HEK293 (cell line): Measurements from ENCODE around the gene AKAP6.

ENCODE experiments used
- CTCF ChIA-PET: fragments of 350-600 bp; formaldehyde crosslinking; extraction: SDS; loops from one replicate; lab custom pipeline; 2021; ENCODE audit warnings: antibody characterized with exemption; lab: Yijun Ruan, JAX
- POLR2A ChIA-PET: fragments of 300-600 bp; formaldehyde crosslinking; extraction: SDS; loops from one replicate; lab custom pipeline; 2020; ENCODE audit warnings: antibody characterized with exemption, inconsistent platforms; lab: Yijun Ruan, JAX
- H3K27ac ChIP-seq: fragments of 200-500 bp; sonication (Bioruptor generic); 2 replicates; pipeline ENCODE4 v1.5.1; 2014; ENCODE audit warnings: low read depth, low read length, control low read depth, inconsistent platforms; ENCODE audit errors: extremely low read depth
- H3K36me3 ChIP-seq, 2 experiments: fragments of 200-500 bp in 1 of 2; sonication (Bioruptor generic) in 1 of 2; 1 replicate in 1 of 2; 2 replicates in 1 of 2; pipeline ENCODE4 v1.5.1; 2014 to 2017; ENCODE audit warnings: inconsistent platforms in 2 of 2, low read length in 2 of 2; ENCODE audit not compliant: control insufficient read depth in 2 of 2, insufficient read depth in 1 of 2
- H3K4me1 ChIP-seq: fragments of 200-500 bp; sonication (Bioruptor generic); 2 replicates; pipeline ENCODE4 v1.5.1; 2014; ENCODE audit warnings: mild to moderate bottlenecking, low read length, inconsistent platforms; ENCODE audit not compliant: control insufficient read depth, insufficient read depth
- H3K4me3 ChIP-seq: 2 replicates; pipeline ENCODE4 v1.5.1; 2011; ENCODE audit warnings: low read depth, mild to moderate bottlenecking, control low read depth, low read length, moderate library complexity
- H3K9me3 ChIP-seq: fragments of 200-500 bp; sonication (Bioruptor generic); 2 replicates; pipeline ENCODE4 v1.5.1; 2014; ENCODE audit warnings: low read depth, low read length, inconsistent platforms; ENCODE audit not compliant: control insufficient read depth, insufficient read depth
- GFI1B ChIP-seq: fragments of 450-650 bp; formaldehyde crosslinking; IDR thresholded peaks from 2 replicates; pipeline ENCODE4 v1.5.1; 2016; ENCODE audit warnings: missing biosample characterization, missing genetic modification characterization
- GLIS2 ChIP-seq: fragments of 450-650 bp; formaldehyde crosslinking; IDR thresholded peaks from 2 replicates; pipeline ENCODE4 v1.5.1; 2016; ENCODE audit warnings: missing biosample characterization, missing genetic modification characterization
- KLF8 ChIP-seq: fragments of 450-650 bp; formaldehyde crosslinking; IDR thresholded peaks from 2 replicates; pipeline ENCODE4 v1.5.1; 2016; ENCODE audit warnings: missing biosample characterization, missing genetic modification characterization
- MYNN ChIP-seq: fragments of 450-650 bp; formaldehyde crosslinking; IDR thresholded peaks from 2 replicates; pipeline ENCODE4 v1.5.1; 2016; ENCODE audit warnings: missing biosample characterization, missing genetic modification characterization, borderline replicate concordance
- SCRT1 ChIP-seq: fragments of 450-650 bp; formaldehyde crosslinking; IDR thresholded peaks from 2 replicates; pipeline ENCODE4 v1.5.1; 2016; ENCODE audit warnings: missing biosample characterization, missing genetic modification characterization, borderline replicate concordance
- SCRT2 ChIP-seq: fragments of 450-650 bp; formaldehyde crosslinking; IDR thresholded peaks from 2 replicates; pipeline ENCODE4 v1.5.1; 2016; ENCODE audit warnings: missing biosample characterization, missing genetic modification characterization
- SP7 ChIP-seq: fragments of 450-650 bp; formaldehyde crosslinking; IDR thresholded peaks from 2 replicates; pipeline ENCODE4 v1.5.1; 2016; ENCODE audit warnings: missing biosample characterization, missing genetic modification characterization
- ZFP41 ChIP-seq: fragments of 450-650 bp; formaldehyde crosslinking; IDR thresholded peaks from 2 replicates; pipeline ENCODE4 v1.5.1; 2016; ENCODE audit warnings: missing biosample characterization, missing genetic modification characterization, borderline replicate concordance
- ZNF132 ChIP-seq: fragments of 450-650 bp; formaldehyde crosslinking; IDR thresholded peaks from 2 replicates; pipeline ENCODE4 v1.5.1; 2017; ENCODE audit warnings: missing biosample characterization, missing genetic modification characterization, borderline replicate concordance
- ZNF16 ChIP-seq: fragments of 450-650 bp; formaldehyde crosslinking; IDR thresholded peaks from 2 replicates; pipeline ENCODE4 v1.5.1; 2016; ENCODE audit warnings: low read depth, missing biosample characterization, missing genetic modification characterization
- ZNF2 ChIP-seq: fragments of 450-650 bp; formaldehyde crosslinking; IDR thresholded peaks from 2 replicates; pipeline ENCODE4 v1.5.1; 2016; ENCODE audit warnings: missing biosample characterization, missing genetic modification characterization
- ZNF354C ChIP-seq: fragments of 450-650 bp; formaldehyde crosslinking; IDR thresholded peaks from 2 replicates; pipeline ENCODE4 v1.5.1; 2016; ENCODE audit warnings: missing biosample characterization, missing genetic modification characterization, low read depth, borderline replicate concordance
- ZNF776 ChIP-seq: fragments of 450-650 bp; formaldehyde crosslinking; IDR thresholded peaks from 2 replicates; pipeline ENCODE4 v1.5.0; 2017; ENCODE audit warnings: missing biosample characterization, missing genetic modification characterization, borderline replicate concordance
- ZXDB ChIP-seq: fragments of 450-650 bp; formaldehyde crosslinking; IDR thresholded peaks from 2 replicates; pipeline ENCODE4 v1.5.1; 2016; ENCODE audit warnings: missing biosample characterization, missing genetic modification characterization
- TF ChIP-seq, protein P1 (sequence below): fragments of 450-650 bp; formaldehyde crosslinking; conservative IDR thresholded peaks from 2 replicates; pipeline ENCODE4 v1.5.1; 2016; ENCODE audit warnings: low read depth, missing biosample characterization, missing genetic modification characterization
- TF ChIP-seq, protein P2 (sequence below): fragments of 450-650 bp; formaldehyde crosslinking; IDR thresholded peaks from 2 replicates; pipeline ENCODE4 v1.5.1; 2016; ENCODE audit warnings: missing biosample characterization, missing genetic modification characterization

The AKAP6 gene

DNA sequence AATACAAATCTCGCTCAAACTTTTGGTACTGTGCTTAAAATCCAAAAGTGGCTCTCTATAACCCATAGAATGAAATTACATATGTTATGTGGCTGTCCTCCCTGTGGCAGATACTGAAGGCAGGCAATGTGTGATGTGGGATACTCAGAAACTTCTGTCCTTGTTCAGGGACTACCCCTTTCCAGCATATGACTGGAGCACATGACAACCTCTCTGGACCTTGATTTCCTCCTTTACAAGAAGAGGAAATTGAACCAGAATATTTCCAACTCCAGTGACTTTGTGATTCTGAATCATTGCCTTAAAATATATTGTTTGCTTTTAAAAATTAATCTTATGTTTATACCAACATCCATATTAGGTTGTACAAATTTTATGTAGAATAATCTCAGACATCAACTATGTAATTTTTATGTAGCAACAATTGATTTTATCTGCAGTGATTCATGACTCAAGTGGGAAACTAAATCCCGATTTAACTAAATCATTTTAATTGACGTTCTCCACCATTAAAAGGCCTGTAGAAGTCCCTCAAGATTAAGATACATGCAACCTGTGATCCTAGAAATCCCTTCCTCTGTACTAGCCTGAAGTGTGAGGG, 162.4 kb downstream of the AKAP6 start (continued):
- TF ChIP-seq KLF8 (tag by site-specific recombination), result no peak
- no peak for TF ChIP-seq ZXDB (tag by site-specific recombination)
- TF ChIP-seq ZNF132, result no peak

DNA sequence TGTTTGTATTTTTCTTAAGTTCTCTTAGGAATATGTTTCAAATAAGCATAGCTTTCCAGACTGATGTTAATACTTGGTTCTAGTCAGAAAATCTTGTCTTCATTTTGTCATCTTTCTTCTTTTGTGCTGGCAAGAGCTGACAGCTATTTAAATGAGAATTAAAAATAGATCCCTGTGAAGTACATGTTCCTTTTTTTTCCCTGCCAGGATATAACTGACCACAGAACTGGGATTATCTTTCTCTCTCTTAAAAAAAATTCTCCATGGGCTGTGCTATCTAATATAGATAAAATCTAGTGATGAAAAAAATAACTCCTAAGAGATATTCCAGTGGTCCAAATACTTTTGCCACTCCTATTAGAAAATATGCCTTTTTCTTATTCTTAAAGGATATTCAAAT, 163.4 kb downstream of the AKAP6 start:
- CTCF ChIA-PET, result no interaction called here
- Histone ChIP-seq H3K4me1 (no peaks in the 10 kb centered on the region), H3K36me3 (no peaks in the 10 kb centered on the region), H3K27ac (no peak overlapping the region), H3K9me3 (no peaks in the 10 kb centered on the region), H3K4me3 (no peak overlapping the region)
- TF ChIP-seq ZNF16 (tag by site-specific recombination), result no peak
- POLR2A ChIA-PET, result no interaction called here

DNA sequence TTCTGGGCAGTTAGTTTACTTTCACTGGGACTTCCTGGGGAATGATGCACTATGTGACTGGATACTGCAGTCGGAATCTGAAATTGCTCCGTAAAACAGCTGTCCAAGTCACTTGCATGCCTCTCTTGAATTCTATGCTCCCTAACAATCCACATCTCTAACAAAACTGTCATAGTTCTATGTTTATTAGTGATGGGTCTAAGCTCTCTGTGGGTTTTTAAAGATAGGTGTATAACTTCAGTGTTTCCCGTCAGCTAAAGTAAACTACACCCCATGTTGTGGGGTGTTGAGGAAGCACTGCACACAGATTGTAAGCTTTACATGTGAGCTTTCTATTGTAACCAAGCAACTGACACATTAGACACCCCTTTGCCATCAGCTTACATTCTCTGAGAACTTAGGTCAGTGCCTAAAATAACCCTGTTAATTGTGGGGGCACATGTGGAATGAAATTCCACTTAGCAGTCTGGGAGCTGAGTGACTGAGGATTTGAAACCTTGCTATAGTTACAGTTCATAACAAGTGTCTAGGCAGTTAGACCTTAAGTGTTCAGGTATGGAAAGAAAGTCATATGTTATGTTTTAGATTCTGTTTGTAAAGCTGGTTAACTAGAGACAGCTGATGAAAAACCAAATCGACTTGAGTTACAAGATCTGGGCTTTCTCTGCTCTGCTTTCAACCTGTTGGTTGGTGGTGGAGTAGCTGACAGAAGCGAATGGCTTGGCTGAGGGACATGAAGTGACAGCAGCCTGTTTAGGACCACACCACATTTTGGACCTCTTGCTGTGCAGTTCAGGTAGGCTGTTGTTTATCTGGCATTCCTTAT, 165.7 kb downstream of the AKAP6 start:
- CTCF ChIA-PET, result interaction anchor here (0.5 to 1.7 kb wide), 2 partner anchors 19 to 210 kb away, joined by 3 to 4 read pairs; no protein-coding TSS in a partner anchor
- POLR2A ChIA-PET, result no interaction called here

DNA sequence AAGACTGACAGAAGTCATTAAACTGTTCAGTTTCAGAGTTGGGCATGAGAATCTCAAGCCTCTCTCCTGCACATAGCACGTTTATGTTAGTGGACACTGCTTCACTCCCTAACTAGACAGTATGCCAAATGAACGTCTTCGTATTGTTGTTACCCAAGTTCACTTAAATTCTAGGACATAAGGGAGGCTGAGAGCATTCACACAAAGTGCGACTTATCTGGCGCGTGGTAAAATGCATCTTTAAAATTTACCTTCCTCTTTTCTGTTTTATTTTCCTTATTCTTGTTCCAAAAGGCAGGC, 166.3 kb downstream of the AKAP6 start:
- Histone ChIP-seq H3K36me3 (no peaks in the 10 kb centered on the region), H3K4me1 (no peaks in the 10 kb centered on the region), H3K9me3 (no peaks in the 10 kb centered on the region), H3K27ac (no peak overlapping the region), H3K4me3 (no peak overlapping the region)
- ChIA-PET POLR2A (no interaction called here), CTCF (interaction anchor here (1.7 kb wide), 1 partner anchor 18 kb away, joined by 4 read pairs; no protein-coding TSS in a partner anchor)
- TF ChIP-seq SP7 (tag by site-specific recombination) (no peak), ZNF776 (no peak), ZNF2 (tag by site-specific recombination) (no peak), GFI1B (tag by site-specific recombination) (no peak), MYNN (tag by site-specific recombination) (no peak), ZNF354C (tag by site-specific recombination) (no peak), GLIS2 (no peak), ZFP41 (tag by site-specific recombination) (no peak)
- TF ChIP-seq, protein P1, sequence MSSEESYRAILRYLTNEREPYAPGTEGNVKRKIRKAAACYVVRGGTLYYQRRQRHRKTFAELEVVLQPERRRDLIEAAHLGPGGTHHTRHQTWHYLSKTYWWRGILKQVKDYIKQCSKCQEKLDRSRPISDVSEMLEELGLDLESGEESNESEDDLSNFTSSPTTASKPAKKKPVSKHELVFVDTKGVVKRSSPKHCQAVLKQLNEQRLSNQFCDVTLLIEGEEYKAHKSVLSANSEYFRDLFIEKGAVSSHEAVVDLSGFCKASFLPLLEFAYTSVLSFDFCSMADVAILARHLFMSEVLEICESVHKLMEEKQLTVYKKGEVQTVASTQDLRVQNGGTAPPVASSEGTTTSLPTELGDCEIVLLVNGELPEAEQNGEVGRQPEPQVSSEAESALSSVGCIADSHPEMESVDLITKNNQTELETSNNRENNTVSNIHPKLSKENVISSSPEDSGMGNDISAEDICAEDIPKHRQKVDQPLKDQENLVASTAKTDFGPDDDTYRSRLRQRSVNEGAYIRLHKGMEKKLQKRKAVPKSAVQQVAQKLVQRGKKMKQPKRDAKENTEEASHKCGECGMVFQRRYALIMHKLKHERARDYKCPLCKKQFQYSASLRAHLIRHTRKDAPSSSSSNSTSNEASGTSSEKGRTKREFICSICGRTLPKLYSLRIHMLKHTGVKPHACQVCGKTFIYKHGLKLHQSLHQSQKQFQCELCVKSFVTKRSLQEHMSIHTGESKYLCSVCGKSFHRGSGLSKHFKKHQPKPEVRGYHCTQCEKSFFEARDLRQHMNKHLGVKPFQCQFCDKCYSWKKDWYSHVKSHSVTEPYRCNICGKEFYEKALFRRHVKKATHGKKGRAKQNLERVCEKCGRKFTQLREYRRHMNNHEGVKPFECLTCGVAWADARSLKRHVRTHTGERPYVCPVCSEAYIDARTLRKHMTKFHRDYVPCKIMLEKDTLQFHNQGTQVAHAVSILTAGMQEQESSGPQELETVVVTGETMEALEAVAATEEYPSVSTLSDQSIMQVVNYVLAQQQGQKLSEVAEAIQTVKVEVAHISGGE, result no peak
- TF ChIP-seq, protein P2, sequence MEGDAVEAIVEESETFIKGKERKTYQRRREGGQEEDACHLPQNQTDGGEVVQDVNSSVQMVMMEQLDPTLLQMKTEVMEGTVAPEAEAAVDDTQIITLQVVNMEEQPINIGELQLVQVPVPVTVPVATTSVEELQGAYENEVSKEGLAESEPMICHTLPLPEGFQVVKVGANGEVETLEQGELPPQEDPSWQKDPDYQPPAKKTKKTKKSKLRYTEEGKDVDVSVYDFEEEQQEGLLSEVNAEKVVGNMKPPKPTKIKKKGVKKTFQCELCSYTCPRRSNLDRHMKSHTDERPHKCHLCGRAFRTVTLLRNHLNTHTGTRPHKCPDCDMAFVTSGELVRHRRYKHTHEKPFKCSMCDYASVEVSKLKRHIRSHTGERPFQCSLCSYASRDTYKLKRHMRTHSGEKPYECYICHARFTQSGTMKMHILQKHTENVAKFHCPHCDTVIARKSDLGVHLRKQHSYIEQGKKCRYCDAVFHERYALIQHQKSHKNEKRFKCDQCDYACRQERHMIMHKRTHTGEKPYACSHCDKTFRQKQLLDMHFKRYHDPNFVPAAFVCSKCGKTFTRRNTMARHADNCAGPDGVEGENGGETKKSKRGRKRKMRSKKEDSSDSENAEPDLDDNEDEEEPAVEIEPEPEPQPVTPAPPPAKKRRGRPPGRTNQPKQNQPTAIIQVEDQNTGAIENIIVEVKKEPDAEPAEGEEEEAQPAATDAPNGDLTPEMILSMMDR (tag by site-specific recombination), result no peak

More for the DNA sequence above, 165.7 kb downstream of the AKAP6 start:
- no peak overlapping the region for H3K27ac ChIP-seq
- H3K9me3 ChIP-seq, result no peaks in the 10 kb centered on the region
- no peaks in the 10 kb centered on the region for H3K4me1 ChIP-seq
- TF ChIP-seq SCRT2 (tag by site-specific recombination), result peak; percentile 80
- no peak for TF ChIP-seq SCRT1
- H3K36me3 ChIP-seq, result no peaks in the 10 kb centered on the region
- H3K4me3 ChIP-seq, result no peak overlapping the region
